ENCODE data around the gene SEMA3A.
"Not testable (repeated sequence)": the region's sequence is repeated elsewhere in the genome, so short reads cannot be mapped to it uniquely, and the experiment has no call there.

The SEMA3A gene

GRCh38 chr7:84154991-84155781 is 39.4 kb downstream of the SEMA3A start:
- DNase-seq (ENCODE audit: low read depth in 2 of 2), result no peak

- no peak for DNase-seq (ENCODE audit: low read depth in 2 of 2)
These were observed 41.6 kb downstream of the SEMA3A start for GRCh38 chr7:84152995-84153394.

- not testable (repeated sequence) for DNase-seq (ENCODE audit: low read depth in 2 of 2)
These were observed 44.2 kb downstream of the SEMA3A start for GRCh38 chr7:84150370-84150769.

DNA sequence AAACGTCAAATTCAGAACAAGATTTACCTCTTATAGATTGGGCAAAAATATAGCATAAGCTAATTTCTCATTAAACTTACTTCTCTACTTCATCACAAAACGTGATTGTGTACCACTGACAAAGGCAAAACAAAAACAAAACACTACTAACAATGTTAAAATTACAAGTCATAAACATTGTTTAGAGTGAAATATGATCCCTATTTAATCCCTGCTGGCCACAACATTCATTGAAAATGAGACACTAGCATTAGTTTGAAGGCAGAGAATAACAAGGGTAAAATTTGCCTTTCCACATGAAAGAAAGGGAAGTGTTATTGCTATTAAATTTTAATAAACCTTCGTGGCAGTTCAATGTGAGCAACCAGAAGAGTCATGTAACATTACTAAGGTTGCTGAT is 45.0 kb downstream of the SEMA3A start:
- DNase-seq (ENCODE audit: low read depth in 2 of 2), result no peak

DNA sequence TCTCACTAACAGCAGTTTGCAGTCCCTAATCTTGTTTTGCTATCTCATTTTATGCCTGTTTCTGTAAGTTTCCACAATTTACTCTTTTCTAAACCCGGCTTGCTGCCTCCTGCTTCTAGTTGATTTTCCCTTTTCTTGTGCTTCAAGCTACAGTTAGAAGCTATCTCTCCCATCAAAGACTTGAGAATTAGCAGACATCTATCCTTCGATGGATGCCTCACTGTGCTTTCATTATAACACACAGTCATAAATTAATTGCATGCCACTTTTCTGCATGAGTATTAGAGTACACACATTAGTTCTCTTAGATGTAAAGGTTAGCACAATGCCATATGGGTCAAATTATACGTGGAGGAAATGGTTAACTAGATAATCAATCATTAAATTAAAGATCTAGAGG is 48.7 kb downstream of the SEMA3A start:
- DNase-seq (ENCODE audit: low read depth in 2 of 2), result no peak

DNA sequence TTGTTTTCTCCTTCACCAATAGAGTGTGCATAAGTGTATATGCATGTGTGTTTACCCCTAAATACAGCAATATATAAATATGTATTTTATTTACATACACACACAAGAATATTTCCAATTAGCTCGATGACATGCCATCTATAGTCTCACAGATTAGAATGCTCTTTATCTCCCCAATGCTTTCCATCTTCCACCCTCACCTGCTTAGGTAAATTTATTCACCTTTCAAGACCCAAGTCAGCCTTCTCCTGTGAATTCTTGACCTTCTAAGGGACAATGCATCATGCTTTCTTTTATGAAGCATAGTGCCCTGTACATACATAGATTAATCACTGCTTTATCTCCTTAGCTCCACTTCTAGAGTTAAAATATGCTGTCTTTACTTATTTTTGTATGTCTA is 49.7 kb downstream of the SEMA3A start:
- no peak for DNase-seq (ENCODE audit: low read depth in 2 of 2)

DNA sequence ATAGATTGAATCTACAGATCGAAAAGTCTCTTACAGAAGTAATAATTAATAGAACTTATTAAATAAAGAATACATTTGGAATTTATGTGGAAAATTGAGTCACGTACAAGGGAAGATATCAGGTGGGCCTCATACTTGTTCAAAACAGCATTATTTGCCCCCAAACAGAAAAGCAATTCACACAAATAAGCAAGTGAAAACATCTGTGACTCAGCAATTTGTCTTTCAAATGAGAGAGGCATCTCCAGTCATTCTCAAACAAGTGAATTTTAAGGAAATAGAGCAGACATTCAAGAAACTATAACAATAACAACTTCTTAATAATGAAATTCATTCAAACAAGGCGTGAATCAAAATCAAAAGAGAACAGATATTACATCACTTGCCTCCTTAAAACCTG is 50.1 kb downstream of the SEMA3A start:
- DNase-seq (ENCODE audit: low read depth in 2 of 2), result no peak

DNA sequence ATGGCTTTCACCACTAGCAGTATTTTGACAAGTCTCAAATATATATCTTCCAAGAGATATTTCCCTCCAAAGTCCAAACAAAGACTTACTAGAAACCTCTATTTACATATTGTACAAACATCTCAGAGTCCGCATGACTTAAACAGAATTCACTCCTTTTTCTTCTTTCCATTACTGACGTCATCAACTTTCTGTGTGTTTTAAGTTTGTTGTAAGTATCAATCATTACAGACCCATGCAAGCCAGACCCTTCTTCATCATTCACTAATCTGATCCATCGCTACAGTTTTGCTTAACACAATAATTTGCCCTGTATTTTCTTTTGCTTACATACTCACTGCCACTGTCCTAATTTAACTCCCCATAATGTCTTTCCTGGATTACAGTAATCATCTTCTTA is 51.9 kb downstream of the SEMA3A start:
- DNase-seq (ENCODE audit: low read depth in 2 of 2), result no peak

- no peak for DNase-seq (ENCODE audit: low read depth in 2 of 2)
These were observed 54.4 kb downstream of the SEMA3A start for GRCh38 chr7:84139986-84140729.

DNA sequence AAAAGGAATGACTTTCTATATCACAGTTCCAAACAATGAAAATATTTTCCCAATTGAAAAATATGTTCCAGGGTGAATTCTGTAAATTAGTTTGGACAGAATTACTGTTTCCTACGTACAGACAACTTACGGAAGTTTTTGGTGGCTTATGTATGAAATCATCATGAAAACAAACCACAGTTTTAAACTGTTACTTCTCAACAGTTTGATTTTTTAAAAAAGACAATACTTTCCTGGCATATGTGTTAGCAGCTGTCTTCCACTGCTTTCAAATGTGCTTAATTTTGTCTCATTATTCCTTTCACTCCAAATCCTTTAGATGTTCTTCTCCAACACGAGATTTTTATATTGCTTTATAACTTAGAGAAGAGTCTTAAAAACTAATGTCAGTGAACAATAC is 56.2 kb downstream of the SEMA3A start:
- DNase-seq (ENCODE audit: low read depth in 2 of 2), result no peak

DNA sequence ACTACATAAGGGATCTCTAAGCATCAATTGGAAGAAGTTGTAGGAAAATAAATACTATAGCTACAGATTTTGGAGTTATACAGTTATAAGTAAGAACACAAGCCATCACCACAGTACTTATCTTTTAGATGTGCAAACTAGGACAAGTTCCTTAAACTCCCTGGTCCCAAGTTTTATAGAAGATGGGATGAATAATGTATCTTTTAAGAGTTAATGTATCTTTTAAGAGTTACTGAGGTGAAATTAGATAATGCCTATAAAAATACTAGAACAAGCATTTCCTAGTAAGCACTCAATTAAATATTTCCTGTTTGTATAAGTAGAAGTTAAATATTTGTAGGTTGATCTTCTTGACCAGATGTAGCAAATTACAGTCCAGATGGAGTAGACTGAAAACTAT is 56.8 kb downstream of the SEMA3A start:
- DNase-seq (ENCODE audit: low read depth in 2 of 2), result no peak

- no peak for DNase-seq (ENCODE audit: low read depth in 2 of 2)
These were observed 57.8 kb downstream of the SEMA3A start for GRCh38 chr7:84136809-84137208.

GRCh38 chr7:84136336-84136735 is 58.3 kb downstream of the SEMA3A start:
- DNase-seq (ENCODE audit: low read depth in 2 of 2), result no peak

DNA sequence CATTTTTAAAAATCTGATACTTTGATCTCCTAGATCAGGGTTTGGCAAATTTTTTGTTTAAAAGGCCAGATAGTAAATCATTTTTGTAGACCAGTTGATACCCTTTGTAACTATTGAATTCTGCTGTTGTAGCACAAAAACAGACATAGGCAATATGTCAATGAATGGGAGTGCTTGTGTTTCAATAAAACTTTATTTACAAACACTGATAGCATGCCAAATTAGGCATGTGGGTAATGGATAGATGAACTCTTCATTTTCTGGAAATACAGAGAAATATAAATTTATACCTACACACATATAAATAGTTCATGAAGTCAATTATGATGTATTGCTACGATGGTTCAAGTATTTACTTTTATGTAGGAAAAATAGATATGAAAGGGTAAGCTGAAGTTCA is 60.4 kb downstream of the SEMA3A start:
- no peak for DNase-seq (ENCODE audit: low read depth in 2 of 2)

DNA sequence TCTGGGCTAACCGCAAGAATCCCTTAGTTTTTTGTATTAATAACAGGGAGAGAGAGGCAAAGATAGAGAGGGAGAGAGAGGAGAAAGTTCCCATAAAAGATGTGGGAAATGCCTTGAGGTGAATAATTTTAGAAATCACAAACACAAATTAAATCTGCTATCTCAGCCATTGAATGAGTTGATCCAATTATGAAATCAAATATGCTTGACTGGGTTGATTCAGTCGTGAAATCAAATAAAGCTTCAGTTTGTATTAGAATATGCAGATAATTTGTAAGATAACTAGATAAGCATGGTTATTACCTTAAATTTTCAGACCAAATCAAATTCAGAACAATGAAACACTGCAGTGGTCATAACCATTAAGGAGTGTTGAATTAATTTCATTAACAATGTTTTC is 68.9 kb downstream of the SEMA3A start:
- no peak for DNase-seq (ENCODE audit: low read depth in 2 of 2)

DNA sequence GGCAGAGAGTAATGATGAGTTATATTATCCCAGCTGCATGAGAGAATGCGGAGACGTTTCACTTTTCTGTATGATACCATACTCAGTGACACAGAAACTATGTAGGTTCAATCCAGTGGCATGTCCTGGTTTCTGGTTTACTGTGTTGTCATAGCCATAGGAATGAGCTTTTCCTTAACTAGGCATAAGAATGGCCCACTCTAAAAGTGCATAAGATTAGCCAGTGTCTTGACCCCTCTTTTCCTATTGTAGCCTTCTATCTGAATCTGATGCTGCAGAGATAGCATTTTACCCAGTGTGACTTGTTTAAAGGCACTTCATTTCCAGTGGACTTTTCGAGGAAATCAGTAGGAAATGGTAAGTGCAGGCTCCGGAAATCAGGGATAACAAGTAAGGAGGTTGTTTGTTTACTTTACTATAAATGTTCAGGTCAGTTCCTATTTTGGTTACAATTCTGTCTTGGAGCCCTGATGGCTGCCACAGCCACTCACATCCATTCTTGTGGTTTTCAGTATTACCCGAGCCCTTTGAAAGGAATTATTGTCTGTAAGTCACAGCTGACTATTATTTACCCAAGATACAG is 70.5 kb downstream of the SEMA3A start:
- no peak for DNase-seq (ENCODE audit: low read depth in 2 of 2)

DNA sequence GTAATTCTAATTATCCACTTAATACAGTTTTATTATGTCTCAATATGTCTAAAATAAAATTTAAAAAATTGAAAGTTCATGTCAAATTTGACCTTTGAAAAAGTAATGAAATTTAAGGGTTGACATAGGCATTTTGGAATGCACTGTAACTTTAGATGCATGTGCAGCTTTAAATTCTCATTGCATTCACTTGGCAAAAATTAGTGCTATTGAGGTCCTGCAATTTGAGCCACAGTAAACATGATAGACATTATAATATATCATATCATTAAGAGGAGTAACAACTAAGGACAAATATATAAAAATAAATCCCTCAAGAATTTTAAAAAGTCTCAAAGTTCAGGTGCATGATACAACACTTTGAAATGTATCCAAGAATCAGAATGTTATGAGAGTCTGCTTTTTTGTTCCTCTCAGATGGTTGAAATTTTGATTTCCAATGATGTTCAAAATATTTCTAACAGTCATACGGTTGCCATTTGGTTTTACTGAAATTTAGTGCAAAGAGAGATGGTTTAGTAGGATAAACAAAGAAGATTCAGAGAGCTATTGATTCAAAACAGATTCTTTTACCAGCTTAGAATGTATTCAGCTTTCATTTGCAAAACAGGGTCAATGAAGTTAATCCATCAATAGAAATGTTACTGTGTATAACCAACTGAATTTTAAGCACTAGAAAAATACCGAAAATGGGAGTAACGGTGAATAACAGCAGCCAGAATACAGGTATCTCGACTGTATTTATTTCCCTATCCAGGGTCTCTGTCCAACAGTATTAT is 71.8 kb downstream of the SEMA3A start:
- DNase-seq (ENCODE audit: low read depth in 2 of 2), result no peak

GRCh38 chr7:84117304-84117703 is 77.3 kb downstream of the SEMA3A start:
- DNase-seq (ENCODE audit: low read depth in 2 of 2), result no peak

DNA sequence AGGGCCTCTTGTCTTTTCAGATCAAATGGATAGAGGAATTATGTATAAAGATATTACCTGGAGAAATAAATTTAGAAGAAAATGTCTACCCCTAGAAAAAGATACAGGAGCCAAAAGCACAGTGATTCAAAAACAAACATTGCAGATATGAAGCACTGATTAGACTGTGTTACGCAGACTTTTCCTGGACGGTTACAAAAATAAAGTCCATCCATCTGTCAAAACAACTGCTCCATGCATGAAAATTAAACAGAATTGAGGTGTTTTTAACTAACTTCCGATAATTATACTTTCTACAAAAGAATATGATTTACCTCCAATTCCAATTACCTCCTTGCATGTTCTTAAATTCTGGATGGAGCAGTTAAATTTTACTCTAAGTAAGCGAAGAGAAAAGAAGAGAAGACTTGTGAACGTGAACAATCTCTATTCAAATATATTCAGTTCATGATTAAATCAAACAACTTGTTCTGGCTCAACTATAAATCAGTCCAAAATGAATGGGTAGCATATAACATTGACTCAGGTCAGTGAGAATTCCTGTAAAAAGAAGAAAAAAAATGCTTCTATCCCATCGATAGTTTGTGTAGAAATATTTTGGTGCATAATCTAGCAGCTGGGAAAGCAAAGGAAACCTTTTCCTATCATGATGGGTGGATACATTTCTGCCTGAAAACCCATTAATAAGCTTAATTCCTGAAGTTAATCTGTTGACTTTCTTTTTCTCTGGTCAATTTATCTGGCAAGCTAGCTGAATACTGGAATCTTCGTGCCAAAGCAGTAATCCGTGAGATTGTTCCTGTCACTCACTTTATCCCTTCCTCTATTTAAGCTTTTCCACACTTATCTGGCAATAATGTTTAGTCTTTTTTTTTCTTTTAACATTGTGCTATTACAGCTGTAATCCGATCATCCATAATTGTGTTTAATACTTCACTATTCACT is 80.4 kb downstream of the SEMA3A start:
- DNase-seq (ENCODE audit: low read depth in 2 of 2), result no peak

DNA sequence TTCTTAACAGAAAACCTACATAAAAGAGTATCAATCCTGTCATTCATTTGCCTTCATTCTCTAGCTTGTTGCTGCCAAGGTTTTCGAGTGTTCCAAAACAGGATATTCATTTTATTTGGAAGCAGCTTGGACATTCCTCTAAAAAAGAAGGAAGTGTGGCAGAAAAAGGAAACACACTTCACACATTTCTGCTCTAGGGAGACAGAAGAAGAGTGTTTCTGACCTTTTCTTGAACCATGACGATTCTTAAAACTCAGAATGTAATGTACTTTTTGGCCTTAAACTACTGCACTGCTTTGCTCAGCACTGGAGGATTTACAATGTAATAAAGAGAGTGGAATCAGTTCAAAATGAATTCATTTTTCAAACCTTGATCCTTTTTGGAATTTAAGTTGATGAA is 81.3 kb downstream of the SEMA3A start:
- DNase-seq (ENCODE audit: low read depth in 2 of 2), result no peak

DNA sequence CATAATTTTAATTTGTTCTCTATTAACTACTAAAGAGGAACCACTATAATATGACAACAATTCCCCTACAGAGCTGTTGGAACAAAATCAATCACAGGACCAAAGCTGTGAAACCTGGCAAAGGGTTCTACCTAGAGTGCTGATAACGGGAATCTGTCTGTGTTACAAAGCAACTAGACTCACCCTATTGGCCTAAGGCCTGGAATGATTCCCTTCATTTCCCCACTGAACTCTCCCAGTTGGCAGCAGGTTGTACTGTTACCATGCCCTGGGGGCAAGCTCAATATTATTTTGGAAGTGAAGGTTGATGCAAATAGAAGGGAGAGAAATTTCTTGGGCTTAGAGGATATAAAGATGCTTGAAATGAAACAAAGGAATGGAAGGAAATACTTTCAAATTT is 81.8 kb downstream of the SEMA3A start:
- DNase-seq (ENCODE audit: low read depth in 2 of 2), result no peak

Measured in stimulated activated CD8-positive, alpha-beta memory T cell treated with anti-CD3 and anti-CD28 coated beads, Interleukin-2, amount 100 ng/mL, for 1 hour (primary cell).